Endothelial cell of umbilical vein (primary cell): ENCODE data around the gene TGM6. TPM values are rescaled to one million over a fixed set of nuclear protein-coding genes. Genes with fewer than 3 reads are reported as not detected.

Experiments used
- BruUV-seq: library from RNA; stranded (reverse); fragments of 400-500 nt; replicated peaks from 2 replicates; lab custom pipeline; 2021; lab: Mats Ljungman, UMichigan
- CTCF ChIA-PET: fragments of 300-600, 350-600 bp; sonication (Branson Sonifier 250); formaldehyde crosslinking; loops from one replicate; lab custom pipeline; 2021; ENCODE audit warnings: antibody characterized with exemption, inconsistent platforms; lab: Charles Lee
- POLR2A ChIA-PET: fragments of 300-600, 350-600 bp; sonication (Branson Sonifier 250); formaldehyde crosslinking; loops from one replicate; lab custom pipeline; 2021; ENCODE audit warnings: antibody characterized with exemption, inconsistent platforms; lab: Charles Lee
- DNase-seq: peaks from one replicate; pipeline ENCODE4 v3.0.0-alpha.2; 2011; ENCODE audit warnings: low read depth, low spot score
- FAIRE-seq: peaks from 2 replicates; lab custom pipeline; 2011; peaks lifted over from hg19 to GRCh38; lab: Jason Lieb, UNC
- H2AFZ ChIP-seq: 2 replicates; pipeline ENCODE4 v1.6.0; 2012; ENCODE audit warnings: low read depth, low read length, control low read depth, inconsistent platforms
- H3K27ac ChIP-seq: 2 replicates; pipeline ENCODE4 v1.5.1; 2011; ENCODE audit warnings: low read depth, mild to moderate bottlenecking, control low read depth, low read length, moderate library complexity; ENCODE audit not compliant: insufficient read depth
- H3K27me3 ChIP-seq, 2 experiments: 2 replicates each; pipeline versions ENCODE4 v1.6.0 to v1.6.1; 2011; ENCODE audit warnings: low read length in 2 of 2, mixed read lengths in 1 of 2; ENCODE audit not compliant: control insufficient read depth in 2 of 2, insufficient read depth in 2 of 2
- H3K36me3 ChIP-seq, 2 experiments: 2 replicates in 1 of 2; 3 replicates in 1 of 2; pipeline ENCODE4 v1.5.1; 2011; ENCODE audit warnings: low read length in 2 of 2, mild to moderate bottlenecking in 1 of 2, moderate library complexity in 1 of 2; ENCODE audit not compliant: control insufficient read depth in 2 of 2, insufficient read depth in 2 of 2; ENCODE audit errors: extremely low read depth in 1 of 2
- H3K4me1 ChIP-seq: 3 replicates; pipeline ENCODE4 v1.5.1; 2011; ENCODE audit warnings: mild to moderate bottlenecking, low read length; ENCODE audit not compliant: control insufficient read depth, insufficient read depth; ENCODE audit errors: extremely low read depth
- H3K4me2 ChIP-seq: 2 replicates; pipeline ENCODE4 v1.6.1; 2011; ENCODE audit warnings: low read length, control low read depth, mixed read lengths; ENCODE audit not compliant: insufficient read depth
- H3K4me3 ChIP-seq, 3 experiments: fragments of 200-600 bp in 1 of 3; sonication (generic), shearing (Covaris generic) in 1 of 3; replicated peaks in 1 of 3; 2 replicates each; pipeline ENCODE4 v1.5.1; 2011 to 2016; ENCODE audit warnings: control low read depth in 3 of 3, low read length in 3 of 3, mild to moderate bottlenecking in 2 of 3, inconsistent platforms in 1 of 3, low read depth in 1 of 3, moderate library complexity in 1 of 3; ENCODE audit not compliant: insufficient read depth in 1 of 3
- H3K79me2 ChIP-seq: 2 replicates; pipeline ENCODE4 v1.6.0; 2012; ENCODE audit warnings: low read length, inconsistent platforms; ENCODE audit not compliant: control insufficient read depth, insufficient read depth
- H3K9ac ChIP-seq: replicated peaks from 2 replicates; pipeline ENCODE3; 2011; ENCODE audit warnings: low read length, control low read depth; ENCODE audit not compliant: insufficient read depth; ENCODE audit errors: extremely low read depth
- H3K9me1 ChIP-seq: replicated peaks from 3 replicates; pipeline ENCODE4 v1.6.0; 2011; ENCODE audit warnings: mild to moderate bottlenecking, low read length; ENCODE audit not compliant: control insufficient read depth, insufficient read depth; ENCODE audit errors: extremely low read depth
- H3K9me3 ChIP-seq: replicated peaks from 2 replicates; pipeline ENCODE4 v1.5.1; 2012; ENCODE audit warnings: low read length, inconsistent platforms; ENCODE audit not compliant: control insufficient read depth, insufficient read depth
- H4K20me1 ChIP-seq: replicated peaks from 2 replicates; pipeline ENCODE3; 2011; ENCODE audit warnings: mild to moderate bottlenecking, low read length; ENCODE audit not compliant: control insufficient read depth, insufficient read depth; ENCODE audit errors: extremely low read depth
- CTCF ChIP-seq, 2 donors: IDR thresholded peaks; 1 replicate in 1 of 2; 2 replicates in 1 of 2; pipeline ENCODE4 v1.5.1; 2011; ENCODE audit warnings: low read length in 2 of 2, mild to moderate bottlenecking in 2 of 2, moderate library complexity in 2 of 2, control low read depth in 1 of 2, inconsistent platforms in 1 of 2, low read depth in 1 of 2; ENCODE audit not compliant: insufficient read depth in 1 of 2; ENCODE audit errors: extremely low read depth in 1 of 2
- EZH2 ChIP-seq: IDR thresholded peaks from 2 replicates; pipeline ENCODE4 v1.6.1; 2012; ENCODE audit warnings: borderline replicate concordance, low read depth, mild to moderate bottlenecking, moderate library complexity, low read length, inconsistent platforms; ENCODE audit not compliant: severe bottlenecking
- FOS ChIP-seq: IDR thresholded peaks from 2 replicates; pipeline ENCODE4 v1.6.1; 2011; ENCODE audit warnings: mild to moderate bottlenecking, low read length, moderate library complexity, borderline replicate concordance; ENCODE audit not compliant: insufficient read depth
- GATA2 ChIP-seq: IDR thresholded peaks from 2 replicates; pipeline ENCODE4 v1.7.0; 2011; ENCODE audit warnings: low read depth, mild to moderate bottlenecking, moderate library complexity, mixed read lengths, low read length; ENCODE audit not compliant: insufficient read length, insufficient read depth
- JUN ChIP-seq: IDR thresholded peaks from 2 replicates; pipeline ENCODE4 v1.6.1; 2011; ENCODE audit warnings: borderline replicate concordance, low read depth; ENCODE audit not compliant: insufficient read length, insufficient read depth
- MAX ChIP-seq: IDR thresholded peaks from 2 replicates; pipeline ENCODE4 v1.6.1; 2011; ENCODE audit not compliant: insufficient read depth, insufficient read length
- MYC ChIP-seq: IDR thresholded peaks from one replicate; pipeline ENCODE4 v1.6.1; 2011; ENCODE audit warnings: mild to moderate bottlenecking, low read depth, low read length
- POLR2A ChIP-seq: IDR thresholded peaks from 2 replicates; pipeline ENCODE4 v1.6.1; 2012; ENCODE audit warnings: low read depth, mild to moderate bottlenecking, control low read depth, low read length
- POLR2AphosphoS5 ChIP-seq: IDR thresholded peaks from 2 replicates; pipeline ENCODE4 v1.6.1; 2012; ENCODE audit warnings: low read depth, mild to moderate bottlenecking, control low read depth, low read length, moderate library complexity; ENCODE audit not compliant: insufficient read depth
- dilution Hi-C: fragments of 300-500 bp; cut with MboI; formaldehyde crosslinking; loops from one replicate; pipeline ENCODE4 v1.15.0; 2019; ENCODE audit warnings: low sequenced_read_pairs; ENCODE audit not compliant: extremely low pct_ligation_motif_present
- intact Hi-C: fragments of 100-400 bp; cut with micrococcal nuclease; formaldehyde crosslinking; loops from one replicate; pipeline ENCODE4 v1.10.0; 2022
- polyA plus RNA-seq, 4 experiments: library from polyadenylated mRNA; depleted of rRNA in 3 of 4; stranded (reverse) in 3 of 4; unstranded in 1 of 4; fragments of >200 nt; gene quantifications; 2 replicates each; pipeline versions ENCODE4 v1.2.1 to v1.2.3, GENCODE V29; 2011 to 2012; ENCODE audit warnings: missing spikeins in 1 of 4
- total RNA-seq: library from RNA; stranded (reverse); gene quantifications from 2 replicates; pipeline ENCODE4 v1.2.3, GENCODE V29; 2021

The TGM6 gene
- total and polyA plus RNA-seq, 2 donors (not counting 3 experiments of a cell fraction or from before 2014, with no cell fraction given) = not detected

- Histone ChIP-seq H3K27ac (no peak overlapping the region), H4K20me1 (no peaks in the 10 kb centered on the region), H3K4me2 (no peak overlapping the region), H3K4me1 (no peaks in the 10 kb centered on the region), H3K9me3 (no peaks in the 10 kb centered on the region), H3K27me3 (peaks cover 4 to 11% of the 10 kb centered on the region in 2 experiments), H3K36me3 (no peaks in the 10 kb centered on the region), H2AFZ (no peak overlapping the region), H3K79me2 (no peaks in the 10 kb centered on the region), H3K9ac (no peak overlapping the region), H3K9me1 (no peaks in the 10 kb centered on the region), H3K4me3 (no peak overlapping the region)
- TF ChIP-seq MYC (no peak), POLR2A (no peak), MAX (no peak), FOS (no peak), CTCF (IDR thresholded peaks at IDR 0.05; ENCODE audit: extremely low read depth in 1 of 2, insufficient read depth in 1 of 2, low read depth in 1 of 2, low read length in 2 of 2) (no peak), POLR2AphosphoS5 (no peak), EZH2 (no peak), GATA2 (no peak), JUN (no peak)
- intact Hi-C loops = no loop called here
- POLR2A ChIA-PET = no interaction called here
- FAIRE-seq (no peak), DNase-seq (no peak)
- CTCF ChIA-PET = interaction anchor here (1.2 kb wide), 1 partner anchor 158 kb away, joined by 4 read pairs; no protein-coding TSS in a partner anchor
- dilution Hi-C loops = no loop called here
- BruUV-seq = no TSS peak
These were observed 15.0 kb upstream of the TGM6 start for GRCh38 chr20:2365666-2366065.
